ENCODE measurements around the gene UPP1. TPM values are rescaled to one million over a fixed set of nuclear protein-coding genes. Genes with fewer than 3 reads are reported as not detected.
"Not testable (repeated sequence)": the region's sequence is repeated elsewhere in the genome, so short reads cannot be mapped to it uniquely, and the experiment has no call there.

UPP1 gene
- total RNA-seq, 1 donor from 2014 or later: 79.8 TPM

- H3K27ac ChIP-seq: no peak overlapping the region
- H3K4me1 ChIP-seq: no peaks in the 10 kb centered on the region
- TF ChIP-seq POLR2A (IDR thresholded peaks at IDR 0.05): no peak
- no peak for TF ChIP-seq POLR2AphosphoS5 (IDR thresholded peaks at IDR 0.05; ENCODE audit: insufficient read depth in 1 of 2, low read depth in 1 of 2)
- no peak for TF ChIP-seq CTCF (IDR thresholded peaks at IDR 0.05)
- no peaks in the 10 kb centered on the region for H3K36me3 ChIP-seq
- H3K4me3 ChIP-seq: no peak overlapping the region
- no peaks in the 10 kb centered on the region for H3K9me3 ChIP-seq
- no peaks in the 10 kb centered on the region for H3K27me3 ChIP-seq
- intact Hi-C loops (cut with DNase I): no loop called here
- DNase-seq (ENCODE audit: extremely low spot score in 2 of 2): no peak
These were observed 29.0 kb downstream of the UPP1 start for GRCh38 chr7:48118041-48118440.

- intact Hi-C loops (cut with DNase I); H3K27me3 ChIP-seq; H3K9me3 ChIP-seq; H3K27ac ChIP-seq; H3K36me3 ChIP-seq; H3K4me3 ChIP-seq; DNase-seq (ENCODE audit: extremely low spot score in 2 of 2); H3K4me1 ChIP-seq: not testable (repeated sequence)
These were observed 31.5 kb downstream of the UPP1 start for GRCh38 chr7:48120536-48120935.

- H3K4me3 ChIP-seq: no peak overlapping the region
- H3K36me3 ChIP-seq: no peaks in the 10 kb centered on the region
- no peaks in the 10 kb centered on the region for H3K9me3 ChIP-seq
- no peaks in the 10 kb centered on the region for H3K4me1 ChIP-seq
- TF ChIP-seq POLR2AphosphoS5 (IDR thresholded peaks at IDR 0.05; ENCODE audit: insufficient read depth in 1 of 2, low read depth in 1 of 2) (no peak), POLR2A (IDR thresholded peaks at IDR 0.05) (no peak), CTCF (IDR thresholded peaks at IDR 0.05) (no peak)
- DNase-seq (ENCODE audit: extremely low spot score in 2 of 2): no peak
- intact Hi-C loops (cut with DNase I): no loop called here
- no peak overlapping the region for H3K27ac ChIP-seq
- H3K27me3 ChIP-seq: no peaks in the 10 kb centered on the region
These were observed 37.0 kb downstream of the UPP1 start for GRCh38 chr7:48126037-48126436.

- Histone ChIP-seq H3K4me3 (no peak overlapping the region), H3K9me3 (no peaks in the 10 kb centered on the region), H3K27me3 (no peaks in the 10 kb centered on the region), H3K36me3 (no peaks in the 10 kb centered on the region), H3K27ac (no peak overlapping the region), H3K4me1 (no peaks in the 10 kb centered on the region)
- TF ChIP-seq POLR2A (IDR thresholded peaks at IDR 0.05) (no peak), POLR2AphosphoS5 (IDR thresholded peaks at IDR 0.05; ENCODE audit: insufficient read depth in 1 of 2, low read depth in 1 of 2) (no peak), CTCF (IDR thresholded peaks at IDR 0.05) (no peak)
- no peak for DNase-seq (ENCODE audit: extremely low spot score in 2 of 2)
- intact Hi-C loops (cut with DNase I): no loop called here
These were observed 41.6 kb downstream of the UPP1 start for GRCh38 chr7:48130658-48131108.

- intact Hi-C loops (cut with DNase I): no loop called here
- no peak overlapping the region for H3K27ac ChIP-seq
- H3K36me3 ChIP-seq: no peaks in the 10 kb centered on the region
- H3K4me1 ChIP-seq: no peaks in the 10 kb centered on the region
- no peak overlapping the region for H3K4me3 ChIP-seq
- H3K9me3 ChIP-seq: no peaks in the 10 kb centered on the region
- no peaks in the 10 kb centered on the region for H3K27me3 ChIP-seq
- no peak for TF ChIP-seq POLR2AphosphoS5 (IDR thresholded peaks at IDR 0.05; ENCODE audit: insufficient read depth in 1 of 2, low read depth in 1 of 2)
- TF ChIP-seq POLR2A (IDR thresholded peaks at IDR 0.05): no peak
- TF ChIP-seq CTCF (IDR thresholded peaks at IDR 0.05): no peak
- no peak for DNase-seq (ENCODE audit: extremely low spot score in 2 of 2)
These were observed 43.7 kb downstream of the UPP1 start for GRCh38 chr7:48132792-48133191.

- Histone ChIP-seq H3K4me3 (no peak overlapping the region), H3K4me1 (no peaks in the 10 kb centered on the region), H3K27ac (no peak overlapping the region), H3K36me3 (no peaks in the 10 kb centered on the region), H3K9me3 (no peaks in the 10 kb centered on the region), H3K27me3 (no peaks in the 10 kb centered on the region)
- DNase-seq (ENCODE audit: extremely low spot score in 2 of 2): no peak
- intact Hi-C loops (cut with DNase I): no loop called here
- TF ChIP-seq POLR2A (IDR thresholded peaks at IDR 0.05) (no peak), CTCF (IDR thresholded peaks at IDR 0.05) (no peak), POLR2AphosphoS5 (IDR thresholded peaks at IDR 0.05; ENCODE audit: insufficient read depth in 1 of 2, low read depth in 1 of 2) (no peak)
These were observed 50.4 kb downstream of the UPP1 start for GRCh38 chr7:48139459-48139858.
